RKO (cell line): ENCODE results near the gene IL17RE.
"Not testable (repeated sequence)": the region's sequence is repeated elsewhere in the genome, so short reads cannot be mapped to it uniquely, and the experiment has no call there.

Source experiments
- DNase-seq: peaks from one replicate; pipeline ENCODE4 v3.0.0-alpha.2; 2016; ENCODE audit warnings: low spot score

IL17RE gene

GRCh38 chr3:9881441-9881840 is 21.2 kb upstream of the IL17RE start:
- no peak for DNase-seq

DNA sequence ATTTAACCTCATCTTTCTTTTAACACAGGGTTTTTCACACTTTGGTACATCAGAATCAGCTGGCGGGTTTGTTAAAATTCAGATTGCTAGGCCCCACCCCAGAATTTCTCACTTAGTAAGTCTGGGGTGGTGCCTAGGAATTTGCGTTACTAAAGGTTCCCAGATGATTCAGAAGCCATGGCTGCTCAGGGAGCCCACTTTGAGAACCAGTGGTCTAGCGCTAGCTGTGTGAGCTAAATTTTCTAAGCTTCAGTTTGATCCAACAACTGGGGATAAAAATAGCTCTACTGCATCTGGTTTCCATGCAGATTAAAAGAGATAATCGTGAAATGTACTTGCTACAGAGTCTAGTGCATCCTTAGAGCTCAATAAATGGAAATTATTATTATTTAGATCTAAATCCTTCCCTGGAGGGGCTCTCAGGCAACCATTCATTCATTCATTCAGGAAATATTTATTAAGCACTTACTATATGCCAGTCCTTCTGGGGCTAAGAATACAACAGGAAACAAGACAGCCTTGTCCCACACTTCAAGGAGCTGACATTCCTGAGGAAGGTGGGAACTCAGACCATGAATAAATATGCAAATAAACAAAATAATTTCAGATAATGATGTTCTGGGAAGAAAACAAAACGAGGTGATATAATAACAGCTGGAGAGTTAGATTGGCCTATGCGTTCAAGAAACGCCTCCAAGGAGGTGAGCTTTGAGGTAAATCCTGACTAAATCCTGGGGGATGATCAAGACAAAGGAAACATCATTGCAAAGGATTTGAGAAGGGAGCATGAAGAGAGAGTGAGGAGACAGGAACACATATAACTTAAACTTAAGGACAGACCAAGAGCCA is 18.7 kb upstream of the IL17RE start:
- no peak for DNase-seq

DNA sequence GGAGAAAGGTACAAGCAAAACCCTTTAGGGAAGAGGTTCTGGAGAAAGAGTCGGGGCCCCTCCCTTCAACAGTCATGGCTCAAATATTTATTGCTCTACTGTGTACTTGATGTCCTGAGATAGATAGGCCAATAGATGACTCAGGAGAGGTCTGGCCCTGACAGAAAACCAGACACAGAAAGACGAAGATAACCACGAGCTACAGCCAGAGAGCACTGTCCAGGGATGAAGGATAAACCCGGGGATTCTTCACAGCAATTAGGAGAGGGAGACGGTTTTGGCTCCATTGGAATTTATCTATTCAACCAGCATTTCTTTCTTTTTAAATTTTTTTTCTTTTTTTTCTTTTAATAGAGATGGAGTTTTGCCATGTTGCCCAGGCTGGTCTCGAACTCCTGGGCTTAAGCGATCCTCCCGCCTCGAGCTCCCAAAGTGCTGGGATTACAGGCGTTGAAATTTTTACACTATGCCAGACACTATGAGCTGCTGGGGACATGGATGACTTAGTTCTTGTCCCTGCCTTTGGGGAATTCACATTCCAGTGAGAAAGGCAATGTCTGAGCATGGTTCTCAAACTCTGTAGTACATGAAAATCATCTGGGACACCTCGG is 18.0 kb upstream of the IL17RE start:
- peak; percentile 84 for DNase-seq

DNA sequence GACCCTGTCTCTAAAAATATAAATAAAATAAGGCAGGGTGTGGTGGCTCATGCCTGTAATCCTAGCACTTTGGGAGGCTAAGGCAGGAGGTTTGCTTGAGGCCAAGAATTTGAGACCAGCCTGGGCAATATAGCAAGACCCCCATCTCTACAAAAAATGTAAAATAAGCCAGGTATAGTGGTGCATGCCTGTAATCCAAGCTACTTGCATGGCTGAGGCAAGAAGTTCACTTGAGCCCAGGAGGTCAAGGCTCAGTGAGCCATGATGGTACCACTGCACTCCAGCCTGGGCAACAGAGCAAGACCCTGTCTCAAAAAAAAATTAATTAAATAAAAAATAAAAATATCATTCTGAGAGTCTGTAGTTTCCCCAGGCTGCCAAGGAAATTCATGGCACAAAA is 16.3 kb upstream of the IL17RE start:
- DNase-seq, result no peak

- DNase-seq, result no peak
Observed at GRCh38 chr3:9887480-9887879, 15.2 kb upstream of the IL17RE start.

- no peak for DNase-seq
Observed at GRCh38 chr3:9888540-9888939, 14.1 kb upstream of the IL17RE start.

DNA sequence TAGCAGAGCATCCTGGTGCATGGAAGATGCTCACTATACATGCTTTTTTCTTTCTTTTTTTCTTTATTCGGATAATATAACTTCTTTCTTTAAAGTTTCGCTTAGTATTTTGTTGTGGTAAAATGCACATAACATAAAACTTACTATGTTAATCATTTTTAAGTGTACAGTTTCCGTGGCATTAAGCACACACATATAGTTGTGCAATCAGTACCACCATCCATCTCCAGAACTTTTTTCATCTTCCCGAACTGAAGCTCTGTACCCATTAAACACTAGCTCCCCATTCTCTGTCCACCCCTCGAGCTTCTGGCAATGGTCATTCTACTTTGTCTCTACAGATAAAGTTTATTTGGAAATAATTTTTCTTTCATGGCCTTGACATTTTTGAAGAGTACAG is 13.2 kb upstream of the IL17RE start:
- no peak for DNase-seq

- DNase-seq, result peak; percentile 86
Observed at GRCh38 chr3:9890249-9891071, 12.2 kb upstream of the IL17RE start, which contains the start of gene JAGN1. JAGN1 (plus strand) TSS chr3:9890610; CDS start chr3:9890723, 113 bp downstream.

- DNase-seq, result no peak
Observed at GRCh38 chr3:9891072-9891622, 11.5 kb upstream of the IL17RE start.

DNA sequence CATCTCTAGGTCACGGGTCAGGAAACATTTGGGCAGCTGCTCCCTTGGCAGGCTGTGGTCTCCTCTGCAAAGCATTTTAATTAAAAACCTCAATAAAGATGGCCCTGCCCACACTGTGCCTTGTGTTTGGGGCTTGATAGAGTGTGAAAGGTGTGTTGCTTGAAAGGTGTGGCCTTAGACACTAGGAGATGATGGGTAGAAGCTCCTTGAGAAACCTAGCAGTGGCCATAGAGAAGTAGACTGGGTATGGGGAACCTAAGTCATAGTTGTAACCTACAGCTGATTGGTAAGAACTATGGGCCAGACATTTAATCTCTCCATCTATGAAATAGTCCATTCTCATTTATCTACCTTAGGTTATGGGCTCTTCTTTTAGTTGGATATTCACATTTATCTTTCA is 8.9 kb upstream of the IL17RE start:
- DNase-seq, result no peak

- not testable (repeated sequence) for DNase-seq
Observed at GRCh38 chr3:9895715-9896114, 6.9 kb upstream of the IL17RE start.

GRCh38 chr3:9896755-9897407 is 5.8 kb upstream of the IL17RE start:
- not testable (repeated sequence) for DNase-seq

DNA sequence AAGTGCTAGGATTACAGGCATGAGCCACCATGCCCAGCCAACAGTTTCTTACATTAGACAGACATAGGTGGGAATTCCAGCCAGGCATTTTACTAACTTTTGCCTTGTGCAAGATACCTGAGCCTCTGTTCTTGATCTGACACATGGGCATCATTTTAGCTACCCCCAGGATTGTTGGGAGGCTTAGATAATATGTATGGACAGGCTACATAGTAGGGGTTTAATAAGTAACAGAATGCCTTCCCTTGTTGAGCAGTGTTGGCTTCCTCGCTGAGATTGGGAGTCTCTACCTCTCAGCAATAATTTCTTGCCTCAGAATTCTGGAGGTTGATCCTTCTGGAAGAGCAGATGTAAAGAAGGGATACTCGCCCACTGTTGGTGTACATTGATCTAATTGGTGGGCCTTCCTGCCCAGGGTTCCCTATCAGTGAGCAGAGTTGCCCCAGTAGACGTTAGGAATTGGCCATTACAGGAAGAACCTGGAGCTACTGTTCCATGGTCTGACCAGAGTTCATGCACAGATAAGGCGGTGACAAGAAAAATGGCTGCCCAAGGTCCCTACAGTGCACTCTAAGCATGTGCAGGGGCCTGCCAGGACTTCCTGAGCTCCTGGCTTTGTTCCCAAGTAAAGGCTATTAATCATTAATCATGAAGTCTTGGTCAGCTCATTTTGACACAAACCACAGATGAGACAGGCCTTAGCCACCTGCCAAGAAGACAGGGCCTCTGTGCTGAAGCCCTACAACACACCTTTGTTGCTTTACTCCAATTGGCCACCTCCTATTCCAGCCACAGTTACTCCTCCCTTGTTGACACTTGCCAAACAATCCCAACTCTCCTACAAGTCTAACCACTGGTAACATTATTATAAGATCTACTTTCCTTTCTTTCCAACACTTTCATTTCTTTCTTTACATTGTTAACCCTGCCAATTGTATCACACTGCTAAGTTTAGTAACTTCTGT is 5.0 kb upstream of the IL17RE start:
- DNase-seq, result peak; percentile 65

DNA sequence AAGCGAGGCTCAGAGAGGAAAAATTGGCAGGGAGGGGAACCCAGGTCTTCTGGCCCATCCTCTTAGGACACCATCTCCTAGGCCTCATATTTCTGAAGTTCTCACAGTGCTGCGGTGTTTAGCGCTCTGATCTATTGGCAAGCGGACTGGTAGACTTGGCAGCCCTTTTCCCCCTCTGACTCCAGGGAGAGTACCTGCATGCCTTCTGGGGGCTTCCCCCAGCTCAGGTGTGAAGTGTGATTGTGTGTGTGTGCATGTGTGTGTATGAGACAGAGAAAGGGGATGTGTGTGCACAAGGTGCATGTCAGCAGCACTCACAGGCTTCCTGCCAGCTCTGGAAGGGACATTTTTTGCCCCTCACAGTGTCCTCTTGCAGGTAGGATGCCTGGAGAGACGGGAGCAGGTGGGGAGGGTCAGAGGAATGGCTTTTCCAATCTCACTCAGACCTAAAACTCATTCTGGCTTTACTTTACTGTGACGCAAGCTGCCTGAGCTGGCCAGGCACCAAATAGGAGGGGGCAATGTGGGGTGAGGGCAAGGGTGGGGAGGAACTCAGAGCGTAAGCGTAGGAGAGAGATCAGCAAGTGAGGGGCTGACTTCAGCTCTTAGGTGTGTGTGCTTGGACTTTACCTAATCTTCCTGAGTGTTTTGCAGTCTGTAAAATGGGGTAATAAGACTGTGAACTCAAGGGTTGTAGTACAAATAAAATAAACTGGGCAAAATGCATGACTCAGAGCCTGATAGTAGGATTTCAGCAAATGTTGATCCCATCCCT is 4.0 kb upstream of the IL17RE start:
- DNase-seq, result no peak

- DNase-seq, result no peak
Observed at GRCh38 chr3:9899289-9899791, 3.3 kb upstream of the IL17RE start.

DNA sequence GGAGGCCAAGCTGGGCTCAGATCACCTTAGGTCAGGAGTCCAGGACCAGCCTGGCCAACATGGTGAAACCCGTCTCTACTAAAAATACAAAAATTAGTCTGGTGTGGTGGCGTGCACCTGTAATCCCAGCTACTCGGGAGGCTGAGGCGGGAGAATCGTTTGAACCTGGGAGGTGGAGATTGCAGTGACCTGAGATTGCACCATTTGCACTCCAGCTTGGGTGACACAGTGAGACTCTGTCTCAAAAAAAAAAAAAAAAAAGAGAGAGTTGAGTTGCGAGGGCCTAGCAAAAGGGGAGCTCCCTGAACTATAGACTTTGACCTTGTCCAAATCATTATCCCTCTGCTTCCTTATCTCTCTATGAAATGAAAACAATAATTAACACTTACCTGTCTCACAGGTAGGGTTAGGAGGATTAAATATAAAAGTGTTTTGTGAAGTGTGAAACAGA is 1.7 kb upstream of the IL17RE start:
- DNase-seq, result not testable (repeated sequence)

GRCh38 chr3:9901967-9902366 is 681 bp upstream of the IL17RE start:
- DNase-seq, result no peak

DNA sequence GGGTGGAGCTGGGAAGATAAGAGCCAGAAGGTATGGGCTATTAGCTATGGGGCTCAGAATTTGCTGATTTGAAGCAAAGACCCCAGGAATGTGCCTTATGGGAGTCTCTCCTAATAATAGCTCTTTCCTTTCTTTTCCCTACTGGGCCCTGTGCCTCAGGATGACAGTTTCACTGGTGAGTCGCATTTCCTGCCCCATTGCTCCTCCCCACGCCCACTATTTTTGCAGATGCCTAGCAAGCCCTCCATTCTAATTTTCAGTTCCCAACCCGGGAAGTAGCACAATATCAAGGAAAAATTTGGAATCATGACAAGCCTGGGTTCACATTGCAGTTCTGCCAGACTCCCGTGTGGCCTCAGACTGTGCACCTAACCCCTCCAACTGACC is 583 bp downstream of the IL17RE start:
- peak; percentile 77 for DNase-seq

DNA sequence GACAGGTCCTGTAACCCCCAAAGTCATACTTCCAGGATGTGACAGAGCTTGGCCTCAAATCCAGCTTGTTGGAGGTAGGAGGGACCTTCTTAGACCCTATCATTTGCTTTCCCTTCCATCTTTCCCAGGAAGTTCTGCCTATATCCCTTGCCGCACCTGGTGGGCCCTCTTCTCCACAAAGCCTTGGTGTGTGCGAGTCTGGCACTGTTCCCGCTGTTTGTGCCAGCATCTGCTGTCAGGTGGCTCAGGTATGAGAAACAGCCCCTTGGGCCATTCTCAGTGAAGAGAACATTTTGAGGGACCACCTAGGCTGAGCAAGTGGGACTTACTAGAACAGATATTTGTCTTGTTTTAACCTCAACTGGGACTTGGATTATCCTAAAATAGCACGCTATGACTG is 1.3 kb downstream of the IL17RE start:
- no peak for DNase-seq

DNA sequence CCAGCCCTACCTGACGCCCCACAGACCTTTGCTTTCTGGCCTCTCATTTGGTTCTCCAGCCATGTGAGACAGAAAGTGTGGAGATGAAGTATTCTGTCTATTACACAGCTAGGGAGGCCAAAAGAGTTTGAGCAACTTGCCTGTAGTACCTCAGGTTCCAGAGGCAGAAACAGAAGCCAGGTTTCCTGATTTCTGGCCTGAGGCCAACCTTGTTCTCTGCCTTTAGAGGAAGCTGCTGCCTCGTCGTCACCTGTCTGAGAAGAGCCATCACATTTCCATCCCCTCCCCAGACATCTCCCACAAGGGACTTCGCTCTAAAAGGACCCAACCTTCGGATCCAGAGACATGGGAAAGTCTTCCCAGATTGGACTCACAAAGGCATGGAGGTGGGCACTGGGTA is 3.8 kb downstream of the IL17RE start:
- DNase-seq, result no peak
